PC-9 (cell line): Measurements from ENCODE around the gene BCL11B.

Source experiments
- CTCF ChIP-seq: fragments of 200-600 bp; sonication (generic); conservative IDR thresholded peaks from 2 replicates; pipeline ENCODE4 v1.6.1; 2017; ENCODE audit warnings: mixed run types, antibody characterized with exemption, mild to moderate bottlenecking, moderate library complexity
- EZH2 ChIP-seq: fragments of 200-600 bp; sonication (generic); IDR thresholded peaks from 2 replicates; pipeline ENCODE4 v1.8.0; 2017; ENCODE audit warnings: antibody characterized with exemption, low read depth

- TF ChIP-seq CTCF (no peak), EZH2 (no peak)
Observed at GRCh38 chr14:99143793-99144192, 128.2 kb downstream of the BCL11B start.
